MG63 (cell line): ENCODE data around the gene ZNF709. TPM values are rescaled to one million over a fixed set of nuclear protein-coding genes. Genes with fewer than 3 reads are reported as not detected.
"Not testable (repeated sequence)": the region's sequence is repeated elsewhere in the genome, so short reads cannot be mapped to it uniquely, and the experiment has no call there.

Source experiments
- DNase-seq: peaks from one replicate; pipeline ENCODE4 v3.0.0-alpha.2; 2020
- H3K27me3 ChIP-seq: fragments of 250-450 bp; sonication (Bioruptor Pico); 2 replicates; pipeline ENCODE4 v1.5.1; 2020; ENCODE audit warnings: mild to moderate bottlenecking, moderate library complexity
- H3K36me3 ChIP-seq: fragments of 250-450 bp; sonication (Bioruptor Pico); 2 replicates; pipeline ENCODE4 v1.5.1; 2020; ENCODE audit warnings: mild to moderate bottlenecking, moderate library complexity
- H3K4me3 ChIP-seq: fragments of 250-450 bp; sonication (Bioruptor Pico); 2 replicates; pipeline ENCODE4 v1.5.1; 2020; ENCODE audit warnings: mild to moderate bottlenecking, moderate library complexity
- H3K9me3 ChIP-seq: fragments of 250-450 bp; sonication (Bioruptor Pico); 2 replicates; pipeline ENCODE4 v1.5.1; 2020; ENCODE audit warnings: mild to moderate bottlenecking, moderate library complexity
- total RNA-seq: library from RNA; depleted of rRNA; stranded (reverse); fragments of >200 nt; shearing (Covaris generic); gene quantifications from 2 replicates; pipeline ENCODE4 v1.2.3, GENCODE V29; 2014; ENCODE audit warnings: low replicate concordance

ZNF709 gene
- total RNA-seq, 1 experiment from 2014 or later: 1.9 TPM

DNA sequence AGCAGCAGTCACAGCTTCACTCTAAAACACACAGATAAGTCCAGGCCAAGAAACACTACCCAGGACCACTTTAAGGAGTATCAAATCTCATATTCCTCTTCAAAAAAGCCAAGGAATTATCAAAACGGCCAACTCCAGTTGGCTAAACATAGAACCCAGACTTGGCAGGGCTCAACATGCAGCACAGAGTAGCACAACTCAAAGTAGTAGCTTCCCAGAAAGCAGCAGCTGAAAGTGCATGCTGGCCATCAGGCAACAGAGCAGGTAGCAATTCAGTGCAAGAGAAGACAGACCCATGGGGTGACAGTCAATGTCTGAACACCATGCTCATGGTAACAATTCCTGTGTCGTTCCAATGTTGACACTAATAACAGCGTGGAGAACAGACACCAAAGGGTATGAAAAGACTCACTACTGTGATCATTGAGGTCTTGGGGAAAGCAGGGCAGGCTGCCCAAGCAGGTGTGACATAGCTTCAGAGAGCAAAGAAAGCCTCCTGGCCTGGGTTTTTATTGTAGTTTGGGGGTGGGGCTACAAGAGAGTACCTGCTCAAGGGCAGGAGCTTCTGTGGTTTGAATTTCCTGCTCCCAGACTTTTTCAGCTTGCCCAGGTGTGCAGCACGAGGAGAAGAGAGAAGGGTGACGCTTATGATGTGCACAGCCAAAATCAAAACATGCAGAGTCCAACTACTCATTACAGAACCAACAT, 6.2 kb downstream of the ZNF709 start:
- no peak overlapping the region for H3K4me3 ChIP-seq
- H3K27me3 ChIP-seq: no peaks in the 10 kb centered on the region
- DNase-seq: no peak
- no peaks in the 10 kb centered on the region for H3K36me3 ChIP-seq
- H3K9me3 ChIP-seq: peaks cover 13% of the 10 kb centered on the region

DNA sequence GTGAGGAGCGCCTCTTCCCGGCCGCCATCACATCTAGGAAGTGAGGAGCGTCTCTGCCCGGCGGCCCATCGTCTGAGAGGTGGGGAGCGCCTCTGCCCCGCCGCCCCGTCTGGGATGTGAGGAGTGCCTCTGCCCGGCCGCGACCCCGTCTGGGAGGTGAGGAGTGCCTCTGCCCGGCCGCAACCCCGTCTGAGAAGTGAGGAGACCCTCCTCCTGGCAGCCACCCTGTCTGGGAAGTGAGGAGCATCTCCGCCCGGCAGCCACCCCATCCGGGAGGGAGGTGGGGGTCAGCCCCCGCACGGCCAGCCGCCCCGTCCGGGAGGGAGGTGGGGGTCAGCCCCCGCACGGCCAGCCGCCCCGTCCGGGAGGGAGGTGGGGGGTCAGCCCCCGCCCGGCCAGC, 17.0 kb downstream of the ZNF709 start:
- DNase-seq, H3K27me3 ChIP-seq, H3K4me3 ChIP-seq, H3K36me3 ChIP-seq: not testable (repeated sequence)
- H3K9me3 ChIP-seq: peaks cover 62% of the 10 kb centered on the region

DNA sequence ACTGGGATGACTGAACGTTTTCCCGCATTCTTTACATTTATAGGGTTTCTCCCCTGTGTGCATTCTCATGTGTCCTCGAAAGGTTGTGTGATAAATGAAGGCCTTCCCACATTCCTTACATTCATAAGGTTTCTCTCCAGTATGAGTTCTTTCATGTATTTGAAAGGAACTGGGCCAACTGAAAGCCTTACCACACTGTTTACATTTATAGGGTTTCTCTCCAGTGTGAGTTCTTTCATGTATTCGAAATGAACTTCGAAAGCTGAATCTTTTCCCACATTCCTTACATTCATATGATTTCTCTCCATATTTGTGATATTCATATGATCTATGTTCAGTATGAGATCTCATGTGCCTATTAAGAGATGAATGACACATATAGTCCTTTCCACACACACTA, 19.4 kb downstream of the ZNF709 start:
- Histone ChIP-seq H3K36me3 (peaks cover 9% of the 10 kb centered on the region; the same call in 1 of the 2 replicates), H3K4me3 (no peak overlapping the region), H3K27me3 (no peaks in the 10 kb centered on the region), H3K9me3 (peaks cover 63% of the 10 kb centered on the region)
- no peak for DNase-seq

DNA sequence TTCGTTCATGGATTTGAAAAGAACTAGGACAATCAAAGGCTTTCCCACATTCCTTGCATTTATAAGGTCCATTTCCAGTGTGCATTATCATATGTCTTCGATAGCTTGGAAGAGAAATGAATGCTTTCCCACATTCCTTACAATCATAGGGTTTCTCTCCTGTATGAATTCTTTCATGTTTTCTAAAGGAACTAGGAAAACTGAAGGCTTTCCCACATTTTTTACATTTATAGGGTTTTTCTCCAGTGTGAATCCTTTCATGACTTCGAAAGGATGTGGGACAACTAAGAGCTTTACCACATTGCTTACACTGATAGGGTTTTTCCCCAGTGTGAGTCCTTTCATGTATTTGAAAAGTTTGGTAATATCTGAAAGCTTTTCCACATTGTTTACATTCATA, 19.8 kb downstream of the ZNF709 start:
- Histone ChIP-seq H3K9me3 (peaks cover 58% of the 10 kb centered on the region), H3K27me3 (no peaks in the 10 kb centered on the region), H3K36me3 (peaks cover 9% of the 10 kb centered on the region; the same call in 1 of the 2 replicates), H3K4me3 (no peak overlapping the region)
- no peak for DNase-seq

DNA sequence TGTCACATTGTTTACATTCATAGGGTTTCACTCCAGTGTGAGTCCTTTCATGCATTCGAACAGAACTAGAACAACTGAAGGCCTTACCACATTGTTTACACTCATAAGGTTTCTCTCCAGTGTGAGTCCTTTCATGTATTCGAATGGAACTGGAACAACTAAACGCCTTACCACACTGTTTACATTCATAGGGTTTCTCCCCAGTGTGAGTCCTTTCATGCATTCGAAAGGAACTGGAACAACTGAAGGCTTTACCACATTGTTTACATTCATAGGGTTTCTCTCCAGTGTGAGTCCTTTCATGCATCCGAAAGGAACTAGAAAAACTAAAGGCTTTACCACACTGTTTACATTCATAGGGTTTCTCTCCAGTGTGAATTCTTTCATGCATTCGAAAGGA, 20.5 kb downstream of the ZNF709 start:
- not testable (repeated sequence) for H3K36me3 ChIP-seq, H3K27me3 ChIP-seq, H3K4me3 ChIP-seq, DNase-seq
- peaks cover 55% of the 10 kb centered on the region for H3K9me3 ChIP-seq

DNA sequence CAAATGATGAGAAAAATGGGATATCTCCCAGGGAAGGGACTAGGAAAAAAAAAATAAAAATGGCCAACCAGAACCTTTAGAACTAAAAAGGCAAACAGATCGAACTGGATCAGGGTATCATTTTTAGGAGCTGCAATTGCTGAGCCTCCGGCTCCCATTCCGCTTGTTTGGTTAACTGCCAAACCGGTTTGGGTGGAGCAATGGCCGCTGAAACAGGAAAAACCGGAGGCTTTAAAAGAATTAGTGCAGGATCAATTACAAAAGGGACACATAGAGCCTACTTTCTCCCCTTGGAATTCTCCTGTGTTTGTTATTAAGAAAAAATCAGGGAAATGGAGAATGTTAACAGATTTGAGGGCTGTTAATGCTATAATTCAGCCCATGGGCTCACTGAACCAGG, 31.1 kb downstream of the ZNF709 start:
- Histone ChIP-seq H3K9me3 (peaks cover 45% of the 10 kb centered on the region), H3K4me3 (no peak overlapping the region), H3K36me3 (no peaks in the 10 kb centered on the region), H3K27me3 (no peaks in the 10 kb centered on the region)
- DNase-seq: no peak

DNA sequence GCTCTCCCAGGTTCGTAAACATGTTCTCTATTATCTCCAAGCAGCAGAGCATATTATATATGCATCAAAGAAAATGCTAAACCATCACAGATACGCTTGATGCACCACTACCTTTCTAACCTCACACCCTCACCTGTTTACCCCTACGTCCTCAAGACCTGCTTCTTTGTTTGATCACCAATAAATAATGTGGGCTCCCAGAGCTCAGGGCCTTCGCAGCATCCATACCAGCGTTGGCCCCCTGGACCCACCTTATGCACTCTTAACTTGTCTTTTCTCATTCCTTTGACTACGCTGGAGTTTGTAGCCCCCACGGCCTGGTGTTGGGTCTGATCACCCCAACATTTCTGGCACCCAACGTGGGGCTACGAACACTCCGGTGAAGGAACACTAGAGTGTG, 33.8 kb downstream of the ZNF709 start:
- DNase-seq: peak; percentile 5
- H3K36me3 ChIP-seq: no peaks in the 10 kb centered on the region
- peaks cover 50% of the 10 kb centered on the region for H3K9me3 ChIP-seq

DNA sequence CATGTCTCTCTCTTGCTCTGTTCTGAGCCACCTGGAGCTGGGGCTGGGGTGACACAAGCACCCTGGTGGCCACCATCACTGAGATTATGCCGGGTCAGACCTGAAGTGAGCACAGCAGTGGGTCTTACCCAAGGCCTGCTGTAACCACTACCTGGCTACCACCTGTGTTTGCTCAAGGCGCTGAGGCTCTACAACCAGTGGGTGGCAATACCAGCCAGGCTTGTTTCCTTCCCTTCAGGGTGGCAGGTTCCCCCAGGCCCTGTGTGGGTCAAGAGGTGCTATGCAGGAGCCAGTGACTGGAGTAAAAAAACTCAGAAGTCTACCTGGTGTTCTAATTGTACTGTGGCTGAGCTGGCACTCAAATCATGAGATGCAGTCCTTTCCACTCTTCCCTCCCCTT, 35.8 kb downstream of the ZNF709 start:
- Histone ChIP-seq H3K36me3 (no peaks in the 10 kb centered on the region), H3K27me3 (no peaks in the 10 kb centered on the region), H3K9me3 (peaks cover 47% of the 10 kb centered on the region), H3K4me3 (no peak overlapping the region)
- no peak for DNase-seq

More for the DNA sequence above, 33.8 kb downstream of the ZNF709 start:
- no peak overlapping the region for H3K4me3 ChIP-seq
- H3K27me3 ChIP-seq: no peaks in the 10 kb centered on the region

DNA sequence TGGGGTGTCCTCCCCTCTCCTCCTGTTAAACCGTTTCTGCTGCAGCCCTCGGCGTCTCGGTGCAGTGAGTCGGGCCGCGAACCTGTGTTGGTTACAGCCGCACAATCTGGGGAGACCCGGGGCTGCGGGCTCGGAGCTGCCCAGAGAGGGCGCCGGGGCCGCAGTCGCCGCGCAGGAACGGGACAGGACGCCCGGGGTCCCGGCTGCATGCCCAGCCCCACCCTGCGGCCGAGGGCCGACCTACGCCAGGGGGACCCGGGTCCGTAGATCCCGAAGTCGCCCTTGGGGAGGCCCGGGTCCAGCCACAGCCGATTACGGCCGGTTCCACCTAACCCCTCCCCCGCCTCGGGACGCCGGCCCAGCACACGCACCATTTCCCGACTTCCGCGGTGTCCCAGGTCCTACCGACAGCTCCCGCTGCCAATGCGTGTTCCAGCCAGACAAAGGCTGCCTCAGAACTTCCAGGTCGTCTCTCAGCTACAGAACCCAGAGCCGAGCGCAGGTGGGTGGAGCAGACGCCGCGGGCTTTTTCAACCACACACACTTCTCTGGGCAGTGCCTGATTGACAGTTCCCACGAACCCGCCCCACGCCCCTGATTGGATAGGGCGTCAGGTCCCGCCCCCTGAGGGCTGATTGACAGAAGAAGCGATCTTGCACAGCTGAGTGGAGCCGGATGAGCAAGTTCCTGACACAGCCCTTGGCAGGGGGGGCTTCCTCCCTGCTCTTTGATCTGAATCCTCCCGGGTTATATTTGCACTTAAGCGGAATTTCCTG, 43.9 kb downstream of the ZNF709 start, which contains the start of gene ZNF443:
TSS of gene ZNF443 (minus strand) at position 481 of the 776 bp plus-strand sequence. CDS start at position 374, 107 bp downstream.
- peak; percentile 99 for DNase-seq
- no peaks in the 10 kb centered on the region for H3K27me3 ChIP-seq
- no peaks in the 10 kb centered on the region for H3K36me3 ChIP-seq
- H3K4me3 ChIP-seq: peak within 1 kb of the TSS; percentile 74
- H3K9me3 ChIP-seq: peaks cover 20% of the 10 kb centered on the region

DNA sequence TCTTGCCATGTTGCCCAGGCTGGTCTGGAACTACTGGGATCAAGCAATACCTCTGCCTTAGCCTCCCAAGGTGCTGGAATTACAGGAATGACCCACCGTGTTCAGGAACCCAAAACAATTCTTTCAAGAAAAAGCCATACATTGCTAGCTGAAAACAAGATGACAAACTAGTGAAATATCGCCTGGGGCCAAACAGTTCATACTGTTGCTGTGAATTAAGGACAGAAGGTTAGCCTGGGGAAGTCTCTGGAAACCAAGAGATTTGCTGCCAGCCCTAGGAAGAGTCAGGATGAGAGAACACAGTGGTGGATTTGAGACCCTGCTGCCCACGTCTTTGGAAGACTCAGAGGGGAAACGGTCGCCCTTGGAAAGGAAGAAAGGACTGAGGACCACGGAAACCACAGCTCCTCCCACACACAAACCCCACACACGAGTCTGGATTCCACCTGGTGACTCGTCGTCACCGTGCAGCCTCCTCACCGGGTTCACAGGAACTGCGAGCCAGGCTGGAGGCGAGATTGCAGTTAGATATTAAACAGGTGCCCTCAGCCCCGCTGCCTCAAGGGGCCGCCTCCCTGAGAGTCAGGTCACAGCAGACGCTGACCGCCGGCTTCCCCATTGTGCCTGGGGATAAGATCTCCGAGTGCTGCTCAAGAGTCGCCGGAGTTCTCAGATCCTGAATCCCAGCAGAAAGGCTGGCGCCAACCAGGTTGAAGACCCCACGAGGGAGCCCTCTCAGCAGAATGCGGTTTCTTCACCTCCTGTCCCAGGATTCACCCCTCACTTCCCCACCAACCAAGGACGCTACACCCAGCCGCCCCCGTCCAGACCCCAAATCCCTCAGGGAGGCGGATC, 44.7 kb downstream of the ZNF709 start:
- H3K36me3 ChIP-seq, H3K27me3 ChIP-seq: not testable (repeated sequence)
- peak; percentile 28 for DNase-seq
- H3K9me3 ChIP-seq: peaks cover 18% of the 10 kb centered on the region
- peak overlapping the region; percentile 74 for H3K4me3 ChIP-seq

DNA sequence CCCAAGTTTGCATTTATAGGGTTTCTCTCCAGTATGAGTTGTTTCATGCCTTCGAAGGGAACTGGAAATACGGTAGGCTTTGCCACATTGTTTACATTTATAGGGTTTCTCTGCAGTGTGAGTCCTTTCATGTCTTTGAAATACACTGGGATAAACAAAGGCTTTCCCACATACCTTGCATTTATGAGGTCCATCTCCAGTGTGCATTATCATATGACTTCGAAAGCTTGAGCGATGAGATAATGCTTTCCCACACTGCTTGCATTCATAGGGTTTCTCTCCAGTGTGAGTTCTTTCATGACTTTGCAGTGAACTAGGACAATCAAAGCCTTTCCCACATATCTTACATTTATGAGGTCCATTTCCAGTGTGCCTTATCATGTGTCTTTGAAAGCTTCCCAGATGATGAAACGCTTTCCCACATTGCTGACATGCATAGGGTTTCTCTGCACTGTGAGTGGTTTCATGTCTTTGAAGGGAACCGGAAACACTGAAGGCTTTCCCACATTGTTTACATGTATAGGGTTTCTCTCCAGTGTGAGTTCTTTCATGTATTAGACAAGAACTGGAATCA, 53.8 kb downstream of the ZNF709 start:
- H3K36me3 ChIP-seq: peaks cover 18% of the 10 kb centered on the region
- DNase-seq, H3K27me3 ChIP-seq, H3K4me3 ChIP-seq: not testable (repeated sequence)
- H3K9me3 ChIP-seq: peaks cover 14% of the 10 kb centered on the region

DNA sequence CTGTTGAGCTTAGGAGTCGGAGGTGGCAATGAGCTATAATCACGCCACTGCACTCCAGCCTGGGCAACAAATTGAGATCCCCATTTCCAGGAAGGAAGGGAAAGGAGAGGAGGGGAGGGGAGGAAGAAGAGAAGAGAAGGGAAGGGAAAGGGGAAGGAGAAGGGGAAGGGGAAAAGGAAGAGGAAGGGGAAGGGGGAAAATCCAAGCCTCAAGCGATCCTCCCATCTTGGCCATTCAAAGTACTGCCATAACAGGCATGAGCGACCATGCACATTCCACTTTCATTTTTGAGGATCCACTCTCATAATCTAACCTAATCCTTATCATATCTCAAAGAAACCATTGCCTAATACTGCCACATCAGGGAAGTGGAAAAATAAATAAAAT, 58.7 kb downstream of the ZNF709 start:
- Histone ChIP-seq H3K27me3 (no peaks in the 10 kb centered on the region), H3K36me3 (peaks cover 17% of the 10 kb centered on the region), H3K9me3 (peaks cover 35% of the 10 kb centered on the region), H3K4me3 (no peak overlapping the region)
- DNase-seq: no peak

DNA sequence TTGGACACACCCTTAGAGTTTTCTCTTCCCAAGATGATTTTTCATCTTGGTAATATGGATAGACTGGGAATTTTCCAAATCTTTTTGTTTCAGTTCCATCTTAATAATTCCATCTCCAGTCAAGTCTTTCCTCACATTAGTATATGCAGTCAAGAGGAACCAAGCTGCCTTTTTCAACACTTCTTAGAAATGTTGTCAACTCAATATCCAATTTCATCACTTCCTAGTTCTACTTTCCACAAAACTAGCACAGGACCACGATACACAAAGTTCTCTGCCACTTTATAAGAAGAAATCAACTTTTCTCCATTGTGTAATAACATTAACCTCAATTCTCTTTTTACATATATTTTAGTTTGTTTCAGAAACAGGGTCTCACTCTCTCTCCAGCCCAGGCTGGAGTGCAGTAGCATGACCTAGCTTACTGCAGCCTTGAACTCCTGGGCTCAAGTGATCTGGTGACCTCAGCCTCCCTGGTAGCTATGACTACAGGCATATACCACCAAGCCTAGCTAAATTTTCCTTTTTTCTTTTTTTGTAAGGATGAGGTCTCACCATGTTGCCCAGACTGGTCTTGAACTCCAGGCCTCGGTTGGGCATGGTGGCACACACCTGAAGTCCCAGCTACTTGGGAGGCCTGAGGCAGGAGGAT, 59.3 kb downstream of the ZNF709 start:
- H3K36me3 ChIP-seq: peaks cover 12% of the 10 kb centered on the region
- peaks cover 33% of the 10 kb centered on the region for H3K9me3 ChIP-seq
- no peak for DNase-seq
- no peaks in the 10 kb centered on the region for H3K27me3 ChIP-seq
- no peak overlapping the region for H3K4me3 ChIP-seq

DNA sequence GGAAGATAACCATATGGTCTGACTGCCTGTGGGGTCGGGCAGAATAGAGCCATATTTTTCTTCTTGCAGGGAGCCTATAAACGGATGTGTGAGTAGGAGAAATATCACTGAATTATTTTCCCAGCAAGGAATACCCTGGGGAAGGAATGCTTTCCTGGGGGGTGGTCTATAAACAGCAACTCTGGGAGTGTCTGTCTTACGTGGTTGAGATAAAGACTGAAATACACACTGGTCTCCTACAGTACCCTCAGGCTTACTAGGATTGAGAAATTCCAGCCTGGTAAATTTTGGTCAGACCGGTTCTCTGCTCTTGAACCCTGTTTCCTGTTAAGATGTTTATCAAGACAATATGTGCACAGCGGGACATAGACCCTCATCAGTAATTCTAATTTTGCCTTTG, 67.3 kb downstream of the ZNF709 start:
- peaks cover 13% of the 10 kb centered on the region for H3K9me3 ChIP-seq
- DNase-seq, H3K36me3 ChIP-seq, H3K4me3 ChIP-seq, H3K27me3 ChIP-seq: not testable (repeated sequence)

DNA sequence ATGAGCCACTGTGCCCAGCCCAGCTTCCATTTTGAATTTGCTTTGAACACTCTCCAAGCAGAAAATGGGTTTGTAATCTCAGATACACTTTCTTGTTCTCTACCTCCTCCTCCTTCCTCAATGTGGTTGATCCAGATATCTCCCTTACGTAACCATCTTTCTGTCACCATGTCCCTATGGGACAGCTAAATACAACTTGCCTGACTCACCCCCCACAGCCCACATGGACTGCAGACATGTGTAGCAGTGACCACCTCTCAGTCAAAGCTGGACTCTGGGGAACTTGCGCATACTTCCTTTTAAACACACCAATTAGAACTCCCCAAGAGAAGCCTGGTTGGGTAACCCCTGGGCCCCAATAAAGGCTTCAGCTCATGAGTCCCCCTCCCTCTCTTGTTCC, 72.7 kb downstream of the ZNF709 start:
- Histone ChIP-seq H3K36me3 (no peaks in the 10 kb centered on the region), H3K9me3 (peaks cover 4% of the 10 kb centered on the region), H3K27me3 (no peaks in the 10 kb centered on the region), H3K4me3 (no peak overlapping the region)
- no peak for DNase-seq
